ENCODE results near the gene ARID1B.
A peak's percentile ranks its signal among the peaks of the same experiment; 100 is the strongest.
"Not testable (repeated sequence)": the region's sequence is repeated elsewhere in the genome, so short reads cannot be mapped to it uniquely, and the experiment has no call there.

Gene ARID1B

DNA sequence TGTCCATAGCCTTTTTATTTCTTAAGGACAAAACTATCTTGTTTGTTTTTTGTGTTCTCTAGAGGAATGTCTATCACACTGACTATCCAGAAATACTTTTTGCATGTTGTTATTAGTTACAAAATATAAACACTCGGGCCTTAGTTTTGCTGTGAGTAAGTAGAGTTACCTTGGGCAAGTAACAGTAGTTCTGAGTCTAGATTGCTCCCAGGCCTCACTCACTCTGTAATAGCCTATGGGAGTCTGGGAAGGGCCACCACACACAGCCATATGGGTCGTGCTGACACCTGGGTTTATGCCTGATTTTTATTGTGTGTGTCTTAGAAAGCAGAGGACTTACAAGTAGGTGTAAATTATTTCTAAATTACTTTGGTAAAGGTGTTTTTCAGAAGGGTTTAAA, 360.3 kb downstream of the ARID1B start:
- H3K4me3 Mint-ChIP-seq = no peak overlapping the region
- no peaks in the 10 kb centered on the region for H3K9me3 Mint-ChIP-seq
- no peak overlapping the region for H3K27ac Mint-ChIP-seq
- peaks cover 5% of the 10 kb centered on the region for H3K4me1 Mint-ChIP-seq (ENCODE audit: low read depth)
- intact Hi-C loops (cut with micrococcal nuclease) = no loop called here
- H3K36me3 Mint-ChIP-seq (ENCODE audit: low read depth) = peaks cover 54% of the 10 kb centered on the region
- no peaks in the 10 kb centered on the region for H3K27me3 Mint-ChIP-seq

- peaks cover 49% of the 10 kb centered on the region for H3K36me3 Mint-ChIP-seq (ENCODE audit: low read depth)
- intact Hi-C loops (cut with micrococcal nuclease) = no loop called here
- no peak overlapping the region for H3K4me3 Mint-ChIP-seq
- H3K9me3 Mint-ChIP-seq = no peaks in the 10 kb centered on the region
- H3K27ac Mint-ChIP-seq = no peak overlapping the region
- peaks cover 5% of the 10 kb centered on the region for H3K4me1 Mint-ChIP-seq (ENCODE audit: low read depth)
- no peaks in the 10 kb centered on the region for H3K27me3 Mint-ChIP-seq
Measured at GRCh38 chr6:157139054-157139708, 362.0 kb downstream of the ARID1B start.

DNA sequence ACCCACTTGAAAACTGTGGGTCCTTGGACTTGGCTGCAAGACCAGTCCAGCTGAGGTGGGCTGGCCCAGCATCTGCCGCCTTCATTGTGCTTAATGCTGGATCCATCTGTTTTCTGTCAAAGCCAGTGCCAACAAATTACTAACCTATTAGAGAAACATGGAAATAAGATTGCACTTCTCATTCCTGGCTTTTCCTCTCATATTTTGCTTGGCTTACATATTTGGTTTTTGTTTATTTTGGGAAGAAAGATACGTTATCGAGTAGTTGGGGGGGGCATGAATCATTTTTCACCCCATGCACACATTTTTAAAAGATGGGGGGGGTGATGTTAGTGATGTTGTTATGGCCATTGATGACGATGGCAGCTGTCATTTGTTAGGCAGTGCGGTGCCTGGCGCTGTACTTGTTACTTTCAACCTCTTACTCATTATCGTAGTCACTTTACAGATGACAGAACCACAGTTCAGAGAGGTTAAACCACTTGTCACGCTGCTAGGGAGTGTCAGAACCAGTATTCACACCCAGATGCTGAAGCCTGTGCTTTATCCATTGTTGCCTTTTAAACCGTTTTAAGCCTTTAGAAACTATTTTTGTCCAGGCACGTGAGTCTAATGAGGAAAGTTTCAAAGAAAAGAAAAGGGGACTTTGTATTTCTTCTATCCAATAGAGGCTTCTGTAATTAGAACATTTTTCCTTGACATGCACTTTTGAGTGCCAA, 366.2 kb downstream of the ARID1B start:
- no peak overlapping the region for H3K4me3 Mint-ChIP-seq
- H3K4me1 Mint-ChIP-seq (ENCODE audit: low read depth) = peaks cover 13% of the 10 kb centered on the region

GRCh38 chr6:157143890-157144798, 367.0 kb downstream of the ARID1B start:
- Mint-ChIP-seq H3K4me1 (ENCODE audit: low read depth) (peaks cover 13% of the 10 kb centered on the region), H3K27ac (peak overlapping the region; percentile 71), H3K4me3 (no peak overlapping the region), H3K36me3 (ENCODE audit: low read depth) (peaks cover 61% of the 10 kb centered on the region), H3K9me3 (no peaks in the 10 kb centered on the region), H3K27me3 (no peaks in the 10 kb centered on the region)
- intact Hi-C loops (cut with micrococcal nuclease) = no loop called here

More for the DNA sequence above, 366.2 kb downstream of the ARID1B start:
- intact Hi-C loops (cut with micrococcal nuclease) = no loop called here
- Mint-ChIP-seq H3K27me3 (no peaks in the 10 kb centered on the region), H3K27ac (no peak overlapping the region), H3K9me3 (no peaks in the 10 kb centered on the region), H3K36me3 (ENCODE audit: low read depth) (peaks cover 55% of the 10 kb centered on the region)

DNA sequence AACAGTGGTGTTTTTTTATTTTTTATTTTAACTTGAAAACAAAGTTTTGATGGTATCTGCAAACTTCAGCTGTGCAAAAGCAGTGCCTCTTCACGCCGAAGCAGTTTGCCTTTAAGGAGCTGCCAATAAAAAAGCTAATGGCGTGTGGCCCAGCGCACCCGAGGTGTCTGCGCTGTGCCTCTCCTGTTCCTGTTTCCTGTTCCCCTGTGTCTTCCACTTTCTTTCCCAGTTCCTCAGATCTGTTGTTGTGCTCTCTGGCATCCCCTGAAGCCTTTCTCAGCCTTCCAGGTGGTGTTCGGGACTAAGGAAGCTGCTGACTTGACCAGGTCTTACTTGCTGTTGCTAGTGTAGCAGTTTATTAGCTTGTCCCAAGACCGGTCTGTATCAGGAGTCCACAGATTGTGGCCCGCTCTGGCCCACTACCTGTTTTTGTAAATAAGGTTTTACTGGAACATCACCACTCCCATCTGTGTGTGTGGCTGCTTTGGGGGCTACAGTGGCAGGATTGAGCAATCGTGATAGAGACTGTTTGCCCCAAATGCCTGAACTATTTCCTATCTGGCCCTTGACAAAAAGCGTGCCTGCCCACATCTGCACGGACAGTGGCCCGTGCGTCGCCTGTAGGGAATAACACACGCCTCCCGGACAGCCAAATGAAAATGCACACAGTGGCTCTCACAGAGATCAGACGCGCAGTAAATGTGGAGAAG, 367.8 kb downstream of the ARID1B start:
- Mint-ChIP-seq H3K4me1 (ENCODE audit: low read depth) (peaks cover 13% of the 10 kb centered on the region), H3K9me3 (no peaks in the 10 kb centered on the region), H3K27ac (peak overlapping the region; percentile 71)

DNA sequence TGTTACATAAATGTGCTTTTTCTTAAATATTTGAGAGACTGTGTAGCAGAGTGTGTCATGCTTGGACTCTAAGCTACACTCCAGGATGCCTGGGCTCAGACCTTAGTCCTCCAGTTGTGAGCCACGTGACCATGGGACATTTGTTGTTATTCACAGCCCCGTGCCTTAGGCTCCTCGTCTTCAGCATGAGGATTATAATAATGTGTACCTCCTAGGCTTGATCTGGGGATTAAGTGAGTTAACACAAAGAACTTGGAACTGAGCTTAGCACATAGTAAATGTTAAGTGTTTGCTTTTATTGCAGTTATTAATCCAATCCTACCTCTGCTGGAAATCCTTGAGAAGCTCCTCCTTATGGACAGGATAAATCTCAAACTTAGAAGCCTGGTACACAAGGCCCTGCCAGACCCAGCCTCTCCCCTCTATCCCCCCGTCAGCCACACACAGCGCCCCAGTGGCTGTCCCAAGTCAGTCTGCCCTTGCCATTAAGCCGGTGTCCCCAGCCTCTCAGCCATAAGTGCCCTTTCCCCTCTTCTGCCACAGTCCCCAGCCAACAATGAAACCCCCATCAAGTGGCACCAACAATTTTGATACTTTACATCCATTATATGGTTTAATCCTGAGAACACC, 368.6 kb downstream of the ARID1B start:
- Mint-ChIP-seq H3K9me3 (no peaks in the 10 kb centered on the region), H3K4me3 (no peak overlapping the region), H3K4me1 (ENCODE audit: low read depth) (peaks cover 13% of the 10 kb centered on the region), H3K36me3 (ENCODE audit: low read depth) (peaks cover 64% of the 10 kb centered on the region), H3K27ac (no peak overlapping the region), H3K27me3 (no peaks in the 10 kb centered on the region)
- intact Hi-C loops (cut with micrococcal nuclease) = no loop called here

More for the DNA sequence above, 367.8 kb downstream of the ARID1B start:
- no peaks in the 10 kb centered on the region for H3K27me3 Mint-ChIP-seq
- intact Hi-C loops (cut with micrococcal nuclease) = no loop called here
- peaks cover 62% of the 10 kb centered on the region for H3K36me3 Mint-ChIP-seq (ENCODE audit: low read depth)
- no peak overlapping the region for H3K4me3 Mint-ChIP-seq

DNA sequence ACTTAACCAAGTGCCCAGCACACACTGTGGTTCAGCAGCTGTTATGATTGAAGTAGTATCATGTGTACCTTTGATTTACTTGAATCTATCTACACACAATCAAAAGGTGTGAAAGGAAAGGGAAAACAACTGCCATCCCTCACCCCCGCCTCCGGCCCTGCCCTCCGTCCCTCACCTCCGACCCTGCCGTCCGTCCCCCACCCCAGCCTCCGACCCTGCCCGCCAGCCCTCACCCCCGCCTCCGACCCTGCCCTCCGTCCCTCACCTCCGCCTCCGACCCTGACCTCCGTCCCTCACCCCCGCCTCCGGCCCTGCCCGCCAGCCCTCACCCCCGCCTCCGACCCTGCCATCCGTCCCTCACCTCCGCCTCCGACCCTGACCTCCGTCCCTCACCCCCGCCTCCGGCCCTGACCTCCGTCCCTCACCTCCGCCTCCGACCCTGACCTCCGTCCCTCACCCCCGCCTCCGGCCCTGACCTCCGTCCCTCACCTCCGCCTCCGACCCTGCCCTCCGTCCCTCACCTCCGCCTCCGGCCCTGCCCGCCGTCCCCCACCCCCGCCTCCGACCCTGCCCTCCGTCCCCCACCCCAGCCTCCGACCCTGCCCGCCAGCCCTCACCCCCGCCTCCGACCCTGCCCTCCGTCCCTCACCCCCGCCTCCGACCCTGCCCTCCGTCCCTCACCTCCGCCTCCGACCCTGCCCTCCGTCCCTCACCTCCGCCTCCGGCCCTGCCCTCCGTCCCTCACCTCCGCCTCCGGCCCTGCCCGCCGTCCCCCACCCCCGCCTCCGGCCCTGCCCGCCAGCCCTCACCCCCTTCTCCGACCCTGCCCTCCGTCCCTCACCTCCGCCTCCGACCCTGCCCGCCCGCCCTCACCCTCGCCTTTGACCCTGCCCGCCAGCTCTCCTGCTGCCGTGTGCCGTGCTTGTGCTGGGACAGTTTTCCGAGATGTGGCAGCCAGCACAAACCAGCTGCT, 370.2 kb downstream of the ARID1B start:
- intact Hi-C loops (cut with micrococcal nuclease); H3K27ac Mint-ChIP-seq; H3K4me3 Mint-ChIP-seq; H3K27me3 Mint-ChIP-seq; H3K9me3 Mint-ChIP-seq: not testable (repeated sequence)
- H3K4me1 Mint-ChIP-seq (ENCODE audit: low read depth) = peaks cover 20% of the 10 kb centered on the region
- peaks cover 57% of the 10 kb centered on the region for H3K36me3 Mint-ChIP-seq (ENCODE audit: low read depth)

GRCh38 chr6:157148391-157149323, 371.5 kb downstream of the ARID1B start:
- no peaks in the 10 kb centered on the region for H3K27me3 Mint-ChIP-seq
- intact Hi-C loops (cut with micrococcal nuclease) = no loop called here
- no peak overlapping the region for H3K27ac Mint-ChIP-seq
- H3K4me1 Mint-ChIP-seq (ENCODE audit: low read depth) = peaks cover 26% of the 10 kb centered on the region
- no peak overlapping the region for H3K4me3 Mint-ChIP-seq
- H3K36me3 Mint-ChIP-seq (ENCODE audit: low read depth) = peaks cover 55% of the 10 kb centered on the region
- no peaks in the 10 kb centered on the region for H3K9me3 Mint-ChIP-seq

- no peaks in the 10 kb centered on the region for H3K9me3 Mint-ChIP-seq
- no peak overlapping the region for H3K4me3 Mint-ChIP-seq
- peaks cover 17% of the 10 kb centered on the region for H3K4me1 Mint-ChIP-seq (ENCODE audit: low read depth)
- no peak overlapping the region for H3K27ac Mint-ChIP-seq
- no peaks in the 10 kb centered on the region for H3K27me3 Mint-ChIP-seq
- H3K36me3 Mint-ChIP-seq (ENCODE audit: low read depth) = peaks cover 68% of the 10 kb centered on the region
- intact Hi-C loops (cut with micrococcal nuclease) = no loop called here
Measured at GRCh38 chr6:157150076-157150475, 372.9 kb downstream of the ARID1B start.

DNA sequence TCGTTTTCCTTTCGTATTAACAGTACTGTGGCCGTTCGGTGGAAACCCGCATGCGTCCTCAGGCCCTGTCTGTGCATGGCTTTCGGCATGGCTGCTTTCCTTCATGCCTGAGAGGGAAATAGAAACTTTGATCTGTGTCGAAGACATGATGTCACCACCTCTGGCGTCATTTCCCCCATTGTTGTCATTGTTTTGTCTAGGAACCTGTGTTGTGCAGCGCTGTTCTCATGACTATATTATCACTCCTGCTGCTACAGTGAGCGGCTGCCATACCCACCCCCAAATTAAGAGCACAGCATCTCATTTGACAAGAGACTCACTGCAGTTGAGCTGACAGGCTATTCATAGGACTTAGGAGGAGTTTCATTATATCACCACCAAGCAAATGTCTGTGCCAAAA, 373.9 kb downstream of the ARID1B start:
- H3K4me3 Mint-ChIP-seq = no peak overlapping the region
- H3K9me3 Mint-ChIP-seq = no peaks in the 10 kb centered on the region
- peaks cover 13% of the 10 kb centered on the region for H3K4me1 Mint-ChIP-seq (ENCODE audit: low read depth)
- H3K27me3 Mint-ChIP-seq = no peaks in the 10 kb centered on the region
- peaks cover 74% of the 10 kb centered on the region for H3K36me3 Mint-ChIP-seq (ENCODE audit: low read depth)
- H3K27ac Mint-ChIP-seq = no peak overlapping the region
- intact Hi-C loops (cut with micrococcal nuclease) = no loop called here

DNA sequence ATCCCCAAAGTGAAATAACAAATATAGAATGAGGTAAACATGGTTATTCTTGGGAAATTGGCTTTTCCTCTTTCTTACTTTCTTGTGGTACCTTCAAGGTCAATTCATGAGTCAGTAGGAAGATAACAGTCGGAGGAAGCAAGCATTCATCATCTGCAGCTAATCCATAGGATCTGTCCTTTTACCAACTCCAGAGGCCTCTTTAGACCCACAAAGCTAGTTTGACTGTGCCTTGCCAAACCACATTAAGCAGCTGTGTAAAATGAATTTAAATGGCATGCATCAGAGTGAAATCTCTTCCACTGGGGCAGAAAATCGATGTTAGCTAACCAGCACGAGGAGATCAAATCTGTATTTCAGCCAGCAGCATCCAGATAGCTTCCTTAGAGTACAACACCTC, 374.8 kb downstream of the ARID1B start:
- H3K4me3 Mint-ChIP-seq = no peak overlapping the region
- no peaks in the 10 kb centered on the region for H3K9me3 Mint-ChIP-seq
- H3K27me3 Mint-ChIP-seq = no peaks in the 10 kb centered on the region
- intact Hi-C loops (cut with micrococcal nuclease) = no loop called here
- H3K4me1 Mint-ChIP-seq (ENCODE audit: low read depth) = peaks cover 13% of the 10 kb centered on the region
- H3K36me3 Mint-ChIP-seq (ENCODE audit: low read depth) = peaks cover 72% of the 10 kb centered on the region
- H3K27ac Mint-ChIP-seq = no peak overlapping the region

GRCh38 chr6:157152556-157152955, 375.4 kb downstream of the ARID1B start:
- Mint-ChIP-seq H3K36me3 (ENCODE audit: low read depth) (peaks cover 77% of the 10 kb centered on the region), H3K9me3 (no peaks in the 10 kb centered on the region), H3K27ac (no peak overlapping the region), H3K27me3 (no peaks in the 10 kb centered on the region), H3K4me3 (no peak overlapping the region), H3K4me1 (ENCODE audit: low read depth) (peaks cover 13% of the 10 kb centered on the region)
- intact Hi-C loops (cut with micrococcal nuclease) = no loop called here
